Activated gamma-delta T cell treated with Interleukin-2 at 50 U/mL for 16 hours (primary cell): Measurements from ENCODE around the gene DOK4.

Experiments
- DNase-seq: peaks from one replicate; pipeline ENCODE4 v3.0.0-alpha.2; 2020

Gene DOK4

DNA sequence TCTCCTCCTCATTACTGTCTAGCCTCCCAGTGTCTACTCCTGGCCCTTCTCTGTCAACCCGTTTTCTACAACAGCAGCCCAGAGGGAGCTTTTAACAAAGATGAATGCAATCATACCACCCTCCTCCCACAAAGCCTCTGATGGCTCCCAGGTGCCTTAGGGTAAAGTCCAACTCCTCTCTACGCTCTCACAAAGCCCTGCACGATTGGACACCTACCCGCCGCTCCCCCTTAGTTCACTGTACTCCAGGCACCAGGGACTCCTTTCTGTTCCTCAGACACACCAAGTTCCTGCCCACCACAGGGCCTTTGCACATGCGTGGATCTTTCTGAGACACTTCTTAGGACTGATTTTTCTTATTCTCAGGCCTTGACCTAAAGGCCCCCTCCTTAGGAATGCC is 32.6 kb upstream of the DOK4 start:
- no peak for DNase-seq

GRCh38 chr16:57518520-57518919 is 32.2 kb upstream of the DOK4 start:
- DNase-seq, result no peak

DNA sequence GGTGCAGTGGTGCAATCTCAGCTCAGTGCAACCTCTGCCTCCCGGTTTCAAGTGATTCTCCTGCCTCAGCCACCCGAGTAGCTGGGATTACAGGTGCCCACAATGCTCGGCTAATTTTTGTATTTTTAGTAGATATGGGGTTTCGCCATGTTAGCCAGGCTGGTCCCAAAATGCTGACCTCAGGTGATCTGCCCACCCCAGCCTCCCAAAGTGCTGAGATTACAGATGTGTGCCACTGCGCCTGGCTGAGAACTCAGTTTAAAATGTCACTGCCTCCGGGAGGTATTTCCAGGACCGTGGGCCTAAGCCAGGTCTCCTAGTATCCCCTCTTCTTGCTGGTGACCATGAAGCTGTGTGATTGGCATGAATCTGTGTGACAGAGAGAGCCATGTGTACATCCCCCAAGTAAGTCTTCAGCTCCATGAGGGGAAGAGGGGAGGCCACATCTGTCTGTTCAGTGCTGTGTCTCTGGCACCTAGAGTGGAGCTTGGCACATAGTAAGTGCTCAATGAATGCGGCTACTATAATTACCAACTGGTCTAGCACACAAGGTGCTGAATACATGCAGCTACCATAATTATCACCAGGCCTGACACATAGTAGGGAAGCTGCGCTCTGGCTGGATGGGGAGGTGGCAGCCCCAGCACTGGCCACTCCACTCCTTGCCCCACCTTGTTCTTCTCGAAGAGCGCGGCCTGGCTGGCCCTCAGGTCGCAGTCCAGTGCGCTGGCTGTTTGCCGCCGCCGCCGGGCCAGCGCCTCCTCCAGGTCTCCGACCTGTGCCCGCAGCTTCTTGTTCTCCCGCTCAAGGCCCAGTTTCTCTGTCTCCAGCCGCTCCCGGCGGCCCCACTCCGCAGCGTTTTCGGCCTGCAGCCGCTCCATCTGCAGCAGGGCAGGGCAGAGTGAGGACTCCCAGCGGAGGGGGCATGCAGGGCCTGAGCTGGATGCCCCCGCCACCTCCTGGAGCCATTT is 31.4 kb upstream of the DOK4 start:
- no peak for DNase-seq

GRCh38 chr16:57516773-57517172 is 30.5 kb upstream of the DOK4 start:
- DNase-seq, result no peak

DNA sequence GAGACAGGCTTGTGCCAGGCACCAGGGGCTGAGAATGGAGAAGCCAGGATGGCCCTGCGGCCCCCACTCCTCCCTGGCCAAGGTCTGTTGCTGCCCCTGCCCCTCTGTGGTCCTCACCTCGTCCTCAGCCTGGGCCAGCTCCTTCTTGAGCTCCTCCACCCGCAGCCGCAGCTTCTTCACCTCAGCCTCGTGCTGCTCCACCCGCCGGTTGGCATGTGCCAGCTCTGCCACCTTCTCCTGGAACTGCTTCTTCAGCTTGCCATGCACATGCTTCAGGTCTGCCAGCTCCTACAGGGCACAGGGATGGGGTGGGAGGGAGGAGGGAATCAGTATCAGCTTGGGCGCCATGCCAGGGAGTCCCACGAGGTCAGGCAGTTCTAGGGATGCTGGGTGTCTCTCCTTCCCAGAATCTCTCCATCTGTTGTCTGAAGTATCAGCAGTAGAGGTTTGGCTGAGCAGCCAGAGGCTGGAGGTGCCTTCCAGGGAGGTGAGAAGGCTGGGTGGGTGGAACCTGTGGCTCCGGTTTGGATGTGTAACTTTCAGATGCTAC is 30.0 kb upstream of the DOK4 start:
- DNase-seq, result no peak

GRCh38 chr16:57514791-57515600 is 28.7 kb upstream of the DOK4 start:
- DNase-seq, result no peak

- no peak for DNase-seq
Measured at GRCh38 chr16:57514371-57514770, 28.1 kb upstream of the DOK4 start.

DNA sequence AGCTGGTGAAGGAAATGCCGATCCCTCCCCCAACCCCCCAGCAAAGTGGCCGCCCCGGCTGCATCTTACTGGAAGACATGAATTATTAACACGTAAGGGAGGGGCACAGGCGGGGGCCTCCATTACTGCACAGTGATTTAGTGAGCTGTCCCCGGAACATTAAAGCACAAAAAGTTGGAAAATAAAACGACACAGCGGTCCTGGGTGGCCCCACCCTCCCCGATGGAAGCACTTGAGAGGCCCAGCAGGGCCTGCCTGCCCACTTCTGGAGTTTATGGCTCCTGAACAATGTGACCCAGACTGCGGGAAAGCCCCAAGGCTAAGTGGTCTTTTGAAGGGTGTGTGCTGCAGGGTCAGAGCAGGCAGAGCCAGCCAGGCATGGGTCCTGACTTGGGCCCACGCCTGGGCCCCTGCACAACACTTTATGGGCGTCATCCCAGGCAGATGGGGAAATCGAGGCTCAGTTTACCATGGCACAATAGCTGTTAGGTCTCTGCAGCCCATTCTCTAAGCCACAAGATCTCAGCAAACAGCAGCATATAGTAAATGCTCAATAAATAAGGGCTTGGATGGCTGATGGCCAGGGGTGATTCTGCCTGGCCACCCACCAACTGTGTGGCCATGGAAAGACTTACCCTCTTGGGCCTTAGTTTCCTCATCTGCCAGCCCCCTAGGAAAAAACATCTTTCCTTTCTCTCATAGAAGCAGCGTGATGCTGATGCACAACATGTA is 27.2 kb upstream of the DOK4 start:
- DNase-seq, result no peak

- DNase-seq, result no peak
Measured at GRCh38 chr16:57512296-57513001, 26.2 kb upstream of the DOK4 start.

DNA sequence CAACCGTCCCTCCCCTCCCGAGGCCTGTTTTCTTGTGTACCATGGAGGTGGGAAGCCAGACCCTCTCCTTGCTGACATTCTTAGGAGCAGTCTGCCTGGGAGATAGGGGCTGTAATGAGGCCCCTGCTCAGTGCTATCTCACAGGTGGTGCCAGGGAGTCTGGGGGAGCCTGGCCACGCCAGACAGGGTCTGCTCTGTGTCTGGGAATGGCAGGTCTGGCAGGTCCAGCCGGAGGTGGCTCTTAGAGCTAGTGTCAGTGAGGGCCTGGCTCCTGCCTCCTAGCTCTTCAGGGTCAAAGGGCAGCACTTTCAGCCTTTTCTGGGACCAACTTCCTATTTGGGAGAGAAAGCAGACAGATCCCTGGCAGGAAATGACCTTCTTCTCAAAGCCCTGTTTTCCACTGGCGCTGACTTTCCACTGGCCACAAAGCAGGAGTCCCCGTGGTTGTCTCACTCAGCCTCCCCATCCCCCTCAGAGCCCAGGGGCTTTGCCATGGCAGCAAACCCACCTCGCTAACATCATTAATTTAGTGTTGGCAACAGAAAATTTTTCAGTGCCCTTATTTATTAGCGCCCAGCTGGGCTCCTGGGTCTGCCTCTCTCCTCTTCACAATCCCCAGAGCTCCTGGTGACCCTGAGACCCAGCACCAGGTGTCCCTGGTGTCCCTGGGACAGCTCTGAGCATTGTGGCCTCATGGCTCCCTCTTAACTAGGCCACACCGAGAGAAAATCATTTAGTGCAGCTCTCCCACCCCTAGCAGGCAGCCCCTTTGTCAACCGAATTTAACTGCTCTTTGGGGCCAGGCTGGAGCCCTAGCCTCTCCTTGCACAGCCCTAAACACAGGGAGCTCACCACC is 24.0 kb upstream of the DOK4 start:
- DNase-seq, result no peak

- no peak for DNase-seq
Measured at GRCh38 chr16:57509231-57509923, 23.1 kb upstream of the DOK4 start.

GRCh38 chr16:57508035-57508425 is 21.7 kb upstream of the DOK4 start:
- no peak for DNase-seq

- no peak for DNase-seq
Measured at GRCh38 chr16:57507136-57508034, 21.1 kb upstream of the DOK4 start.

- DNase-seq, result no peak
Measured at GRCh38 chr16:57505169-57505568, 18.9 kb upstream of the DOK4 start.

- DNase-seq, result no peak
Measured at GRCh38 chr16:57504491-57504890, 18.2 kb upstream of the DOK4 start.

GRCh38 chr16:57504001-57504400 is 17.7 kb upstream of the DOK4 start:
- no peak for DNase-seq

- no peak for DNase-seq
Measured at GRCh38 chr16:57503366-57503765, 17.1 kb upstream of the DOK4 start.

GRCh38 chr16:57502048-57502775 is 15.9 kb upstream of the DOK4 start:
- no peak for DNase-seq

DNA sequence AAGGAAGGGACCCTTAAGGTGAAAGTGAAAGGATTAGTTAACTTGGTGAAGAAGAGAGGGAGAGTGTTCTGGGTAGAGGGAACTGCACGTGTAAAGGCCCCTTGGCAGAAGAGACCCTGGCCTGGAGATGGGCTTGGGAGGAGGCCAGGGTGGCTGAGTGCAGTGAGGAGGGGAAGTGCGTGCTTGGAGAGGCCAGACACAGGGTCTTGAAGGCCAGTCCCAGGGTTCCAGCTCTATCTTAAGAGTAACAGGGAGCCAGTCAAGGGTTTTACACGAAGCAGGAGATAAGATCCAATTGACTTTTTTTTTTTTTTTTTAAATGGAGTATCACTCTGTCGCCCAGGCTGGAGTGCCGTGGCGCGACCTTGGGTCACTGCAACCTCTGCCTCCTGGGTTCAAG is 15.2 kb upstream of the DOK4 start:
- no peak for DNase-seq
